Globus pallidus (tissue), 1 donor: ENCODE measurements around the gene C11orf21.
A peak's percentile ranks its signal among the peaks of the same experiment; 100 is the strongest.
"Not testable (repeated sequence)": the region's sequence is repeated elsewhere in the genome, so short reads cannot be mapped to it uniquely, and the experiment has no call there.

Experiments used
- DNase-seq: peaks from one replicate; pipeline ENCODE4 v3.0.0-alpha.2; 2015; ENCODE audit warnings: low spot score

The C11orf21 gene

GRCh38 chr11:2301631-2302305 lies at the start of gene C11orf21, which contains the start of gene TSPAN32:
Gene C11orf21, minus strand, starts transcription at chr11:2301918. Its CDS starts 110 bp downstream, at chr11:2301808.
Gene TSPAN32, plus strand, starts transcription at chr11:2302013. Its CDS starts 137 bp downstream, at chr11:2302150.
- DNase-seq: no peak

- DNase-seq: no peak
Observed at GRCh38 chr11:2348986-2349385, 47.3 kb upstream of the C11orf21 start.

- no peak for DNase-seq
Observed at GRCh38 chr11:2347308-2347830, 45.7 kb upstream of the C11orf21 start.

GRCh38 chr11:2346586-2347307 lies 45.0 kb upstream of the C11orf21 start:
- DNase-seq: no peak

- no peak for DNase-seq
Observed at GRCh38 chr11:2346014-2346413, 44.3 kb upstream of the C11orf21 start.

GRCh38 chr11:2345050-2345449 lies 43.3 kb upstream of the C11orf21 start:
- no peak for DNase-seq

- no peak for DNase-seq
Observed at GRCh38 chr11:2343502-2343901, 41.8 kb upstream of the C11orf21 start.

- no peak for DNase-seq
Observed at GRCh38 chr11:2342981-2343380, 41.3 kb upstream of the C11orf21 start.

- no peak for DNase-seq
Observed at GRCh38 chr11:2342557-2342956, 40.8 kb upstream of the C11orf21 start.

GRCh38 chr11:2338760-2339159 lies 37.0 kb upstream of the C11orf21 start:
- DNase-seq: not testable (repeated sequence)

- DNase-seq: not testable (repeated sequence)
Observed at GRCh38 chr11:2335286-2335685, 33.6 kb upstream of the C11orf21 start.

- DNase-seq: not testable (repeated sequence)
Observed at GRCh38 chr11:2333486-2334205, 31.9 kb upstream of the C11orf21 start.

- DNase-seq: not testable (repeated sequence)
Observed at GRCh38 chr11:2332569-2332968, 30.9 kb upstream of the C11orf21 start.

GRCh38 chr11:2331404-2331803 lies 29.7 kb upstream of the C11orf21 start:
- DNase-seq: no peak

- no peak for DNase-seq
Observed at GRCh38 chr11:2330696-2331095, 29.0 kb upstream of the C11orf21 start.

GRCh38 chr11:2329551-2329950 lies 27.8 kb upstream of the C11orf21 start:
- DNase-seq: no peak

GRCh38 chr11:2328656-2329354 lies 27.1 kb upstream of the C11orf21 start:
- DNase-seq: no peak

- DNase-seq: peak; percentile 36
Observed at GRCh38 chr11:2328021-2328420, 26.3 kb upstream of the C11orf21 start.

- no peak for DNase-seq
Observed at GRCh38 chr11:2327032-2327431, 25.3 kb upstream of the C11orf21 start.

GRCh38 chr11:2325719-2326118 lies 24.0 kb upstream of the C11orf21 start:
- no peak for DNase-seq

GRCh38 chr11:2325123-2325522 lies 23.4 kb upstream of the C11orf21 start:
- no peak for DNase-seq

- DNase-seq: no peak
Observed at GRCh38 chr11:2321311-2321683, 19.6 kb upstream of the C11orf21 start.
